ENCODE results near the gene BMPR1B.

BMPR1B gene

GRCh38 chr4:94941706-94942105 lies 184.0 kb downstream of the BMPR1B start:
- peaks cover 4% of the 10 kb centered on the region for H3K36me3 Mint-ChIP-seq (ENCODE audit: low read depth)
- no peak for DNase-seq
- no peaks in the 10 kb centered on the region for H3K9me3 Mint-ChIP-seq
- peaks cover 4% of the 10 kb centered on the region for H3K27me3 Mint-ChIP-seq (ENCODE audit: low read depth, poor library complexity)
- TF ChIP-seq CTCF (IDR thresholded peaks at IDR 0.05) = no peak
- H3K4me1 Mint-ChIP-seq = peaks cover 38% of the 10 kb centered on the region
- H3K4me3 Mint-ChIP-seq = no peak overlapping the region
- no peak overlapping the region for H3K27ac Mint-ChIP-seq

GRCh38 chr4:94944726-94945125 lies 187.0 kb downstream of the BMPR1B start:
- Mint-ChIP-seq H3K27ac (no peak overlapping the region), H3K36me3 (ENCODE audit: low read depth) (peaks cover 7% of the 10 kb centered on the region)

GRCh38 chr4:94947681-94948108 lies 189.9 kb downstream of the BMPR1B start:
- DNase-seq = no peak
- peaks cover 11% of the 10 kb centered on the region for H3K27me3 Mint-ChIP-seq (ENCODE audit: low read depth, poor library complexity)
- TF ChIP-seq CTCF (IDR thresholded peaks at IDR 0.05) = no peak
- no peaks in the 10 kb centered on the region for H3K4me1 Mint-ChIP-seq
- peaks cover 36% of the 10 kb centered on the region for H3K36me3 Mint-ChIP-seq (ENCODE audit: low read depth)
- H3K4me3 Mint-ChIP-seq = no peak overlapping the region
- H3K27ac Mint-ChIP-seq = no peak overlapping the region
- H3K9me3 Mint-ChIP-seq = peaks cover 39% of the 10 kb centered on the region

More at GRCh38 chr4:94944726-94945125, 187.0 kb downstream of the BMPR1B start:
- Mint-ChIP-seq H3K9me3 (peaks cover 10% of the 10 kb centered on the region), H3K4me3 (no peak overlapping the region), H3K27me3 (ENCODE audit: low read depth, poor library complexity) (peaks cover 4% of the 10 kb centered on the region), H3K4me1 (peaks cover 19% of the 10 kb centered on the region)
- no peak for DNase-seq
- no peak for TF ChIP-seq CTCF (IDR thresholded peaks at IDR 0.05)

GRCh38 chr4:94954251-94954650 lies 196.5 kb downstream of the BMPR1B start:
- Mint-ChIP-seq H3K4me1 (peaks cover 14% of the 10 kb centered on the region), H3K4me3 (no peak overlapping the region), H3K36me3 (ENCODE audit: low read depth) (peaks cover 32% of the 10 kb centered on the region), H3K27ac (no peak overlapping the region), H3K27me3 (ENCODE audit: low read depth, poor library complexity) (peaks cover 7% of the 10 kb centered on the region), H3K9me3 (peaks cover 47% of the 10 kb centered on the region)
- no peak for DNase-seq
- no peak for TF ChIP-seq CTCF (IDR thresholded peaks at IDR 0.05)

GRCh38 chr4:94957030-94957429 lies 199.3 kb downstream of the BMPR1B start:
- H3K27ac Mint-ChIP-seq = peak overlapping the region; percentile 49
- H3K4me1 Mint-ChIP-seq = peaks cover 19% of the 10 kb centered on the region
- H3K36me3 Mint-ChIP-seq (ENCODE audit: low read depth) = peaks cover 7% of the 10 kb centered on the region
- H3K4me3 Mint-ChIP-seq = no peak overlapping the region
- DNase-seq = peak; percentile 13
- H3K9me3 Mint-ChIP-seq = peaks cover 24% of the 10 kb centered on the region
- no peak for TF ChIP-seq CTCF (IDR thresholded peaks at IDR 0.05)
- no peaks in the 10 kb centered on the region for H3K27me3 Mint-ChIP-seq (ENCODE audit: low read depth, poor library complexity)

- H3K27me3 Mint-ChIP-seq (ENCODE audit: low read depth, poor library complexity) = no peaks in the 10 kb centered on the region
- H3K4me3 Mint-ChIP-seq = no peak overlapping the region
- no peak for DNase-seq
- TF ChIP-seq CTCF (IDR thresholded peaks at IDR 0.05) = no peak
- no peak overlapping the region for H3K27ac Mint-ChIP-seq
- peaks cover 19% of the 10 kb centered on the region for H3K4me1 Mint-ChIP-seq
- H3K9me3 Mint-ChIP-seq = peaks cover 24% of the 10 kb centered on the region
- H3K36me3 Mint-ChIP-seq (ENCODE audit: low read depth) = peaks cover 16% of the 10 kb centered on the region
These were observed 201.6 kb downstream of the BMPR1B start for GRCh38 chr4:94959307-94959706.

All from nephron progenitor cell (in vitro differentiated cells).